ENCODE measurements around the gene GLUD1.
"Not testable (repeated sequence)": the region's sequence is repeated elsewhere in the genome, so short reads cannot be mapped to it uniquely, and the experiment has no call there.

- not testable (repeated sequence) for TF ChIP-seq FOXA1 (IDR thresholded peaks at IDR 0.05); FOXM1 (IDR thresholded peaks at IDR 0.05; ENCODE audit: borderline replicate concordance); FOXK2 (IDR thresholded peaks at IDR 0.05); HDGF (IDR thresholded peaks at IDR 0.05; ENCODE audit: borderline replicate concordance); TARDBP (IDR thresholded peaks at IDR 0.05); BHLHE40 (IDR thresholded peaks at IDR 0.05; ENCODE audit: borderline replicate concordance); ELF4 (IDR thresholded peaks at IDR 0.05)
Observed at GRCh38 chr10:87082219-87082618, 12.4 kb downstream of the GLUD1 start.
